Fibroblast of lung (primary cell): ENCODE data around the gene MAML3. TPM values are rescaled to one million over a fixed set of nuclear protein-coding genes. Genes with fewer than 3 reads are reported as not detected.

Experiments
- DNase-seq, 2 donors: peaks; one replicate each; pipeline versions ENCODE4 v3.0.0 to v3.0.0-alpha.2; 2010; ENCODE audit warnings: low read depth in 2 of 2
- H2AFZ ChIP-seq: 2 replicates; pipeline ENCODE4 v1.5.1; 2012; ENCODE audit warnings: low read length, control low read depth, inconsistent platforms
- H3K27ac ChIP-seq: 2 replicates; pipeline ENCODE4 v1.5.1; 2011; ENCODE audit warnings: low read length, control low read depth; ENCODE audit not compliant: insufficient read depth
- H3K27me3 ChIP-seq: 2 replicates; pipeline ENCODE4 v1.5.1; 2011; ENCODE audit warnings: mild to moderate bottlenecking, low read length; ENCODE audit not compliant: control insufficient read depth, insufficient read depth
- H3K36me3 ChIP-seq: 2 replicates; pipeline ENCODE4 v1.5.1; 2011; ENCODE audit warnings: low read length; ENCODE audit not compliant: control insufficient read depth, insufficient read depth
- H3K4me1 ChIP-seq: 2 replicates; pipeline ENCODE4 v1.5.1; 2011; ENCODE audit warnings: low read length; ENCODE audit not compliant: control insufficient read depth, insufficient read depth; ENCODE audit errors: extremely low read depth
- H3K4me2 ChIP-seq: 2 replicates; pipeline ENCODE4 v1.5.1; 2011; ENCODE audit warnings: low read length, control low read depth; ENCODE audit not compliant: insufficient read depth; ENCODE audit errors: extremely low read depth
- H3K4me3 ChIP-seq, 4 experiments: fragments of 200-600 bp in 1 of 4; sonication (generic) in 1 of 4; replicated peaks in 1 of 4; 2 replicates each; pipeline ENCODE4 v1.5.1; 2011 to 2016; ENCODE audit warnings: low read length in 4 of 4, low read depth in 3 of 4, mild to moderate bottlenecking in 3 of 4, control low read depth in 2 of 4, inconsistent platforms in 1 of 4, mixed read lengths in 1 of 4; ENCODE audit not compliant: insufficient read depth in 1 of 4; ENCODE audit errors: control extremely low read depth in 1 of 4
- H3K79me2 ChIP-seq: 2 replicates; pipeline ENCODE4 v1.5.1; 2012; ENCODE audit warnings: mild to moderate bottlenecking, low read length, inconsistent platforms; ENCODE audit not compliant: control insufficient read depth, insufficient read depth
- H3K9ac ChIP-seq: 2 replicates; pipeline ENCODE4 v1.5.1; 2011; ENCODE audit warnings: mild to moderate bottlenecking, low read length, control low read depth; ENCODE audit not compliant: insufficient read depth
- H3K9me3 ChIP-seq: 2 replicates; pipeline ENCODE4 v1.5.1; 2012; ENCODE audit warnings: low read depth, low read length; ENCODE audit not compliant: control insufficient read depth, insufficient read depth
- H4K20me1 ChIP-seq: 2 replicates; pipeline ENCODE4 v1.5.1; 2011; ENCODE audit warnings: low read length; ENCODE audit not compliant: control insufficient read depth, insufficient read depth; ENCODE audit errors: extremely low read depth
- EZH2 ChIP-seq: IDR thresholded peaks from 2 replicates; pipeline ENCODE4 v1.5.1; 2012; ENCODE audit warnings: low read length, control low read depth, mild to moderate bottlenecking; ENCODE audit errors: missing control alignments
- polyA plus RNA-seq, 2 donors: library from polyadenylated mRNA; depleted of rRNA in 1 of 2; stranded (reverse) in 1 of 2; unstranded in 1 of 2; fragments of >200 nt; gene quantifications; 2 replicates each; pipeline ENCODE4 v1.2.1, GENCODE V29; 2011 to 2012; ENCODE audit warnings: missing spikeins in 1 of 2
- total RNA-seq: library from RNA; depleted of rRNA; stranded (reverse); fragments of >200 nt; gene quantifications from 2 replicates; pipeline ENCODE4 v1.2.1, GENCODE V29; 2014
- TF ChIP-seq, protein P1 (sequence below), 2 donors: IDR thresholded peaks in 1 of 2; conservative IDR thresholded peaks in 1 of 2; 1 replicate in 1 of 2; 2 replicates in 1 of 2; pipeline ENCODE4 v1.5.1; 2011 to 2012; ENCODE audit warnings: low read length in 2 of 2, control low read depth in 1 of 2, inconsistent platforms in 1 of 2, low read depth in 1 of 2, mild to moderate bottlenecking in 1 of 2

MAML3 gene
- total and polyA plus RNA-seq, 2 donors (not counting 1 experiment from before 2014, with no cell fraction given), result 2.0 to 2.8 TPM

DNA sequence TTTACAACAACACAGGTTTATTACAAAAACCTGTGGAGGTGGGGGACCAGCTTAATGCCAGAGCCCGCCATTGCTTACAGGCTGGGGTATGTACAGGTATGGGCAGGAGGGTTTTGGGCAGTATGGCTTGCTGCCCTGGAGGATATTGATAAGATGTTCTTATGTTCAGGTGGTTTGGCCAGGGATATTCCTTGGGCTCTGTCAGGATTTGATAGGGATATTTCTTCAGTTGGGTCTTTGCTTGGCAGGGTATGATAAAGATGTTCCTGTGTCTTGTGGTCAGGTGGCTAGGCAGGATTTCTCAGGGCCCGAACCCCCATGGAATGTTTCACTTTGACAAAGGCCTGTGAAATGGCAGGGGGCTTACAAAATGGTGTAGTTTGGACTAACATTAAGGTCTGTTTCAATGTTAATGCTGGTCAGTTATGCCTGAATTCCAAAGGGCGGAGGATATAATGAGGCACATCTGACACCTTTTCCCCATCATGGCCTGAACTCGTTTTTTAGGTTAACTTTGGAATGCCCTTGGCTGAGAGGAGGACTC lies 485.3 kb downstream of the MAML3 start:
- Histone ChIP-seq H2AFZ (no peak overlapping the region), H4K20me1 (no peaks in the 10 kb centered on the region), H3K36me3 (no peaks in the 10 kb centered on the region), H3K79me2 (no peaks in the 10 kb centered on the region), H3K9me3 (no peaks in the 10 kb centered on the region), H3K4me2 (no peak overlapping the region), H3K27me3 (peaks cover 2% of the 10 kb centered on the region), H3K9ac (no peak overlapping the region), H3K4me1 (peaks cover 7% of the 10 kb centered on the region), H3K27ac (no peak overlapping the region), H3K4me3 (no peak overlapping the region)
- TF ChIP-seq, protein P1, sequence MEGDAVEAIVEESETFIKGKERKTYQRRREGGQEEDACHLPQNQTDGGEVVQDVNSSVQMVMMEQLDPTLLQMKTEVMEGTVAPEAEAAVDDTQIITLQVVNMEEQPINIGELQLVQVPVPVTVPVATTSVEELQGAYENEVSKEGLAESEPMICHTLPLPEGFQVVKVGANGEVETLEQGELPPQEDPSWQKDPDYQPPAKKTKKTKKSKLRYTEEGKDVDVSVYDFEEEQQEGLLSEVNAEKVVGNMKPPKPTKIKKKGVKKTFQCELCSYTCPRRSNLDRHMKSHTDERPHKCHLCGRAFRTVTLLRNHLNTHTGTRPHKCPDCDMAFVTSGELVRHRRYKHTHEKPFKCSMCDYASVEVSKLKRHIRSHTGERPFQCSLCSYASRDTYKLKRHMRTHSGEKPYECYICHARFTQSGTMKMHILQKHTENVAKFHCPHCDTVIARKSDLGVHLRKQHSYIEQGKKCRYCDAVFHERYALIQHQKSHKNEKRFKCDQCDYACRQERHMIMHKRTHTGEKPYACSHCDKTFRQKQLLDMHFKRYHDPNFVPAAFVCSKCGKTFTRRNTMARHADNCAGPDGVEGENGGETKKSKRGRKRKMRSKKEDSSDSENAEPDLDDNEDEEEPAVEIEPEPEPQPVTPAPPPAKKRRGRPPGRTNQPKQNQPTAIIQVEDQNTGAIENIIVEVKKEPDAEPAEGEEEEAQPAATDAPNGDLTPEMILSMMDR (conservative IDR thresholded peaks at IDR 0.05 in 1 of 2, IDR thresholded peaks at IDR 0.05 in 1 of 2; ENCODE audit: low read depth in 1 of 2, low read length in 2 of 2), result no peak
- DNase-seq, result no peak

DNA sequence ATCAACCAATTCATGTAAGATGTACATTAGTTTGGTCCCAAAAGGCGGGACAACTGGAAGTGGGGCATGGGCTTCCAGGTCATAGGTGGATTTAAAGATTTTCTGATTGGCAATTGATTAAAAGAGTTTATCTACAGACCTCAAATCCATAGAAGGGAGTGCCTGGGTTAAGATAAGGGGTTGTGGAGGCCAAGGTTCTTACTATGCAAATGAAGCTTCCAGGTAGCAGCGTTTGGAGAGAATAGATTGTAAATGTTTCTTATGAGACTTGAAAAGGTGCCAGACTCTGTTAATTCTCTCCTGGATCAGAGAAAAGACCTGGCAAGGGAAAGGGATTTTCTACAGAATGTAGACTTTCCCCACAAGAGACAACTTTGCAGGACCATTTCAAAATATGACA lies 485.9 kb downstream of the MAML3 start:
- no peak overlapping the region for H3K9ac ChIP-seq

More for the DNA sequence above, 485.9 kb downstream of the MAML3 start:
- Histone ChIP-seq H3K9me3 (no peaks in the 10 kb centered on the region), H3K4me3 (no peak overlapping the region), H3K79me2 (no peaks in the 10 kb centered on the region), H3K27me3 (peaks cover 2% of the 10 kb centered on the region), H3K4me2 (no peak overlapping the region), H3K27ac (no peak overlapping the region), H2AFZ (no peak overlapping the region), H3K4me1 (peaks cover 7% of the 10 kb centered on the region), H3K36me3 (no peaks in the 10 kb centered on the region), H4K20me1 (no peaks in the 10 kb centered on the region)
- TF ChIP-seq EZH2, result no peak
- TF ChIP-seq, protein P1 (conservative IDR thresholded peaks at IDR 0.05 in 1 of 2, IDR thresholded peaks at IDR 0.05 in 1 of 2; ENCODE audit: low read depth in 1 of 2, low read length in 2 of 2), result no peak
- DNase-seq, result no peak

Other genes with a start within 250 kb of the MAML3 start
- gene SCOC, start 219.5 kb upstream of the MAML3 start, total RNA-seq, result 33.9 and 40.1 TPM in 2 replicates
- 57.4 and 72.3 TPM in 2 replicates for gene SCOC, start 219.5 kb upstream of the MAML3 start, polyA plus RNA-seq